GM18907 (cell line): Measurements from ENCODE around the gene GRPEL1.

Source experiments
- ATAC-seq: cut with Tn5 transposase; IDR thresholded peaks from one replicate; pipeline ENCODE4 v1.9.1; 2021; ENCODE audit warnings: mild to moderate bottlenecking, moderate library complexity; ENCODE audit not compliant: unreplicated experiment

GRPEL1 gene

DNA sequence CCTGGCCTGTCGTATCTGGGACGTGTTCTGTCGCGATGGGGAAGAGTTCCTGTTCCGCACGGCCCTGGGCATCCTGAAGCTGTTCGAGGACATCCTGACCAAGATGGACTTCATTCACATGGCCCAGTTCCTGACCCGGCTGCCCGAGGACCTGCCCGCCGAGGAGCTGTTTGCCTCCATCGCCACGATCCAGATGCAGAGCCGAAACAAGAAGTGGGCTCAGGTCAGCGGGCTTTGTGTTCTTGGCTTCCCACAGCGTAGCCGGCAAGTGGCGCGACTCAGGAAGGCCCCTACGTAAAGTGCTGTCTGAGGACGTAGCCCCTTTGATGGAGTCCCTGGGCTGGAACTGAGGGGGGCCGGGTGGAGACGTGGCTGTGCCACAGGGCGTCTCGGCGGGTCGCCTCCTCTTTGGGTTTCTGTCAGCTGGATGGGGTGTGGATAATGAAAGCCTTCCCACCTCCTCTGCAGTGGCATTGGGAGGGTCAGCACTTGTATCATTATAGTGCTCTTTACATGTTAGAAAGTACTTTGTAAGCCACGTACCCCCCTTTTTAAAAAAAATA lies 42.7 kb downstream of the GRPEL1 start:
- no peak for ATAC-seq

GRCh38 chr4:7024336-7024890 lies 43.5 kb downstream of the GRPEL1 start:
- ATAC-seq = no peak

DNA sequence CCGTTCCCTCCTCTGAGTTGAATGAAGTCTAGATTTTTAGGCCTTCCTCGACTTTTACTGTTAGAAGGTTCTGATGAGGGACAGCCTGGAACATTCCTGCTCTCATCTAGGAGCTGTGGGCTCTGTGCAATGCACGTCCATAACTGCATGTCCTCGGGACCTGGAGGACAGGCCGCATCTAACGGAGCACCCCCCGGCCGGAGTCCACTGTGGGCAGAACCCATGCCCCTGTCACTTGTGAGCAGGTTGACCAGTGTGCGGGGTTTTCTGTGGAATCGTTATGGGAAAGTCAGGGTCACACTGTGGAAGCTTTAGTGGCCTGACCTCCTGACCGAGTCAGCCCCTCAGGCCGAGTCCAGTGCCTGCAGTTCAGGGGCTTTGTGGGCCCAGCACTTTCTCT lies 44.0 kb downstream of the GRPEL1 start:
- ATAC-seq = no peak

DNA sequence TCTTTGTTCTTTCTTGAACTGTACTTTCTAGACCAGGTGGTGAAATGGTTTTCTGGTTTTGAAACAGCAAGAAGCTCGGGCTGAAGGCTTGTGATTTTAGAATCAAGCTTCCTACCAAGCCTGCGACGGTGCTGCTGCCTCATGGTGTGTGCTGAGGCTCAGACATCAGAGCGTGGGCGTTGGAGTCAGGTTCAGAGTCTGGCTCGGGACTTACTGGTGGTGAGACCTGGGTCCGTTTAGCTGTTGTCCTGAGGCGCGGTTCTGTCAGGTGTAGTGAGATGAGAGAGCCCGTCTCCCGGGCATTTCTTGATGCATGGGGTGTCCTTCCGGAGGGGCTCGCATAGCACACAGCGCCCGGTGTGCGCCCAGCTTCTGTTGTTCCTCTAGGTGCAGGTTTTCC lies 44.4 kb downstream of the GRPEL1 start:
- no peak for ATAC-seq

DNA sequence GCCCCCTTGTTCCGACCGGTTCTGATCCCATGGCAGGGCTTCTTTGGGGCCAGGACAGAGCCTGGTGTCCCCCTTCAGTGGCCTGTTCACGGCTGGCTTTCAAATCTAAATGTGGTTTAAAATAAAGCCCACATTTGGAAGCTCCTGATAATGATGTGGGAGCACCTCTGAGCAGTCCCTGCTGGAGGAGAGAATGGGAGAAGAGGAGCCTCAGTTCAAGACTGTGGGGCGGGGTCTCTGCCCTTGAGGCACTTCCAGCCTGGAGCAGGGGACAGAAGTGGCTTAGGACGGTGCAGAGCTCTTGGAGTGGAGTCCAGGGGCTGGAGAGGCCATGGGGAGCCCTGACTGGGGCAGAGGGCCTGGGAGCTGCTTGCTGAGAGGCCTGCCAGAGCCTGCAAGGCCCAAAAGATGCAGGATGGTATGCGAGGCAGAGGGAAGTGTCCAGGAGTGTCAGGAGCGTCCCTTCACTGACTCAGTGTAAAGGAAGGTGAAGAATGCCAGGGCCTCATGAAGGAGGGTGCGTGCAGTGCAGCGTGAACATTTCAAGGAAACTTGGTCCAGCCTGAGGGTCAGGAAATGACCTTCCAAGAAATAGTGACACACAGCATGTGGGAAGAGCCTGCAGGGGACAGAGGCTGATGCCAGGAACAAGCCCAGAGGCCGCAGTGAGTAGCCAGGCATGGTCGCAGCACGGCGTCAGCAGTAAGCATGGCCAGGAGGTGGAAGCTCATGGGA lies 45.8 kb downstream of the GRPEL1 start:
- ATAC-seq = no peak

DNA sequence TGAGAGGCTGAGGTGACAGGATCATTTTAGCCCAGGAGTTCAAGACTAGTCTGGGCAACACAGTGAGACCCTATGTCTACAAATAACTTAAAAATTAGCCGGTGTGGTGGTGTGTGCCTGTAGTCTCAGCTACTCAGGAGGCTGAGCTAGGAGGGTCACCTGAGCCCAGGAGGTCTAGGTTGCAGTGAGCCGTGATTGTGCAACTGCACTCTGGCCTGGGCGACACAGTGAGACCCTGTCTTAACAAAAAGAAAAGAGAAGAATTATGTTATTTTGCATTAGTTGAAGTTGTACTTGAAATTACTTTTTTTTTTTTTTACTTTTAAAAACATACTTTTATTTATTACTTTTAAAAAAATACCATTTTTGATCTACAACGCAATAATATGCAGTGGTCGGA lies 46.5 kb downstream of the GRPEL1 start:
- ATAC-seq = no peak

- ATAC-seq = no peak
Observed at GRCh38 chr4:7020856-7021255, 47.0 kb downstream of the GRPEL1 start.

DNA sequence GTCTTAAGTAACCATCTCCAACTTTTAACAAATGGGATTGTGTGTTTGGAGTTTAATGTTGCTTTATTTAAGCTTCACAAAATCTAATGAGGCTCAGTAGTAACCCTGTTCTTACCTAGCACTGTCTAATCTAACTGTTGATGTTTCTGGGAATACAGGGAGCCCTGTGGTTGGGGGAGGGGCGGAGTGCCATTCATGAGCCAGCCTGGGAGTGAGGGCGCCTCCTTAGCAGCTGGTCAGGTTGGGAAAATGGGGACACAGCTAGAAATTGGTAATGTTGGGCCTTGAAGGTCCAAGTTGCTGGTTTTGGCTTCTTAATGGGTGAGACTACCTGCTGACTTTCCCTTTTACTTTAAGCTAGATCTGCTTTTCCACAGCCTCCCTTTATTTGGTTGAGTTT lies 47.6 kb downstream of the GRPEL1 start:
- no peak for ATAC-seq

DNA sequence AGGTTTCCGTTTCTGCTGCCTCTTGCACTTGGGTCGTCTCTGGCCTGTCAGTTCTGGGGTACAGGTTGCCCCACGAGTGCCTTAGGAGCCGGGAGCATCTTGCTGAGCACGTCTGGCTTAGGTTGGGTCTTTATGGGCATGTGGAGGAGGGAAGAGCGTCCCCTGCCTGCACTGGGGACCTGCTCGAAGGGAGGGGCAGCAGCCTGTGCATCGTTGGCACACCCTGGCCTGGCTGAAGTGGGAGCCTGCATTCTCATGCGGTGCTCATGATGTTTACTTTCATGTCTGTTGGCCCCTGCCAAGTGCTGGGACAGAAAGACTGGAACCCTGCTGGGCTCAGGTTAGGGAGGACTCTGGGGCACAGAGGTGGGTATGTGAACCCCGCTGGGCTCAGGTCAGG lies 48.5 kb downstream of the GRPEL1 start:
- no peak for ATAC-seq

- ATAC-seq = no peak
Observed at GRCh38 chr4:7018281-7018680, 49.6 kb downstream of the GRPEL1 start.

DNA sequence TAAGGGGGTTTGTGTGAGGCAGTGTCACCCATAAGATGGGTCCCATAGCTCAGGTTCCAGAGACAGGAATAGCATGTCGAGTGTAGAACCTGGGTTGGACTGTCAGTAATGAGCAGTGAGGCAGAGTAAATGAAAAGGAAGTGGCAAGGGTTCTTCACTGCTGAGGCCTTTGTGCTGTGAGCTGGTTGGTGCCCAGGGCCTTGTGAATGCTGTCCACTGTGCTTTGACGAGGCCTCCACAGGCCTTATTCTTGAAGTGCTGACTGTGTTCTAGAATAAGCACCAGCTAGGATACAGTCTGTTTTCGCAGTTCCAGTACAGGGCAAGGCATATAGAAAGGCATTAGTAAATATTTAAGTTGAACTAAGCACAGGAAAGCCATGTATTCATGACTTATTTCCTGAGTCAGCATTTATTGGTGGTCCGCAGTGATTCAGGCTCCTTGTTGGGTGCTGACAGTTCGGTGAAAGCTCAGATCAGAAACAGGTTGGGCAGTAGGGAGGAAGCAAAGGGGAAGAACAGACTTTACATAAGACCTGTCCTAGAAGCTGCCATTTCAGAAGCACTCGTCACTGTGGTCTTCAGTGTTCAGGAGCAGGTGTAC lies 50.3 kb downstream of the GRPEL1 start:
- ATAC-seq = no peak

GRCh38 chr4:7016512-7016911 lies 51.4 kb downstream of the GRPEL1 start:
- no peak for ATAC-seq

GRCh38 chr4:7016086-7016485 lies 51.8 kb downstream of the GRPEL1 start:
- ATAC-seq = no peak

- ATAC-seq = no peak
Observed at GRCh38 chr4:7015383-7016035, 52.4 kb downstream of the GRPEL1 start.

DNA sequence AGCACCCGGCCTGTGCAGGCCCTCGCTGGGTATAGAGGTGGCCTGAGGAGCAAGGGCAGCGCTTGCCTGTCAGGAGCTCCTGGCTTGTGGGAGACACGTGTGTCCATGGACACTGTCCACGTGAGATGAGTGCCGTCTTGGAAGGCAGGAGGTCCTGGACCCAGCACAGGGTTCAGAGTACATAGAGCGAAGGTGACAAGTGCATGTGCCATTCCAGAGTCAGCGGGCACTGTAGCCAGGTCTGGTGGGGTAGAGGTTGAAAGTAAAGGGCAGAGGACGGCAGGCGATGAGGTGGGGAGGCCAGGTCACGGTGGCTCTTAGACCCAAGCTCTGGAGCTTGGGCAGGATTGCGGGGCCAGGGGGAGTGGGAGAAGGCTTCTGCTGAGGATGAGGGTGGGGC lies 53.0 kb downstream of the GRPEL1 start:
- ATAC-seq = no peak

DNA sequence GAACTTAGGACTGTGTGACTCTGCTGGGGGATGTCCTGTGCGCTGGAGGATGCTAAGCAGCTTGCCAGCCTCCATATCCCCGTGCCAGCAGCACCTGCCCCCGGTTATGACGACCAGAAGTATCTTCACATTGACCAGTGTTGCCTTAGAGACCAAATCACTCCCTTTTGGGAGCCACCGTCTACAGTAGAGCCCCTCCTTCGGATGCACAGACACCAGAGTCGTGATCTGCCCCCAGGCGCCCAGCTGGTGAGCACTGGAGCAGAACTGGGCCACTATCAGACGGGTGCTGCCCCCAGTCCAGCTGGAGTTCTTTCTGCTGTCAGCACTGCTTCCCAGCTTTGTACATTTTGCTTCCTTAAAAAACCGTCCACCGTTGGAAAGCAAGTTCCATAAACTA lies 54.7 kb downstream of the GRPEL1 start:
- no peak for ATAC-seq

DNA sequence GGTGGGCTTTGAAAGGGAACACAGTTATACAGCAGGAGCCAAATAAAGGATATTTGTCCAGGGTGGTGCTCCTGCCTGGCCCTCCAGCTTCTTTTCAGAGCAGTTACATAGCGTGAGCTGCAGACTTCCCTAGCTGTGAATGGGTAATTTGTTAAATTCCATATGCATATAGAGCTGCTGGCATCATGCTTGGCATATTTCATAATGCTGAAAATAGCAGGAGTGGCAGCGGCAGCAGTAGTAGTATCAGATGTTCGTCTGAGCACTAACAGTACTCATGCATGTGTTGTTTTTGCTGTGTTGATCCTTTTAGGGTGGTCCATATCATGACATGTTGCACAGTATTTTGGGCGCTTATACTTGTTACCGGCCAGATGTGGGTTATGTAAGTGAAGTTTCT lies 58.3 kb downstream of the GRPEL1 start:
- ATAC-seq = no peak
